Karpas-422 (cell line): ENCODE results near the gene KLHL3. TPM values are rescaled to one million over a fixed set of nuclear protein-coding genes. Genes with fewer than 3 reads are reported as not detected.

Experiments used
- DNase-seq: peaks from one replicate; pipeline ENCODE4 v3.0.0-alpha.2; 2015
- H2AFZ ChIP-seq: fragments of 200-600 bp; sonication (generic); 2 replicates; pipeline ENCODE4 v1.6.1; 2014; ENCODE audit warnings: antibody characterized with exemption, low read length, mixed read lengths
- H3K27ac ChIP-seq: fragments of 200-600 bp; sonication (generic); 2 replicates; pipeline ENCODE4 v1.5.1; 2014; ENCODE audit warnings: mild to moderate bottlenecking, low read length, moderate library complexity
- H3K27me3 ChIP-seq: fragments of 200-600 bp; sonication (generic); 2 replicates; pipeline ENCODE4 v1.6.1; 2014; ENCODE audit warnings: low read length, mixed read lengths
- H3K36me3 ChIP-seq: fragments of 200-600 bp; sonication (generic); 2 replicates; pipeline ENCODE4 v1.6.1; 2014; ENCODE audit warnings: low read length, mixed read lengths; ENCODE audit not compliant: insufficient read depth
- H3K4me1 ChIP-seq: fragments of 200-600 bp; sonication (generic); 2 replicates; pipeline ENCODE4 v1.6.1; 2014; ENCODE audit warnings: mild to moderate bottlenecking, low read length, mixed read lengths
- H3K4me2 ChIP-seq: fragments of 200-600 bp; sonication (generic); 2 replicates; pipeline ENCODE4 v1.6.1; 2014; ENCODE audit warnings: low read length, low read depth, mild to moderate bottlenecking; ENCODE audit not compliant: poor library complexity, severe bottlenecking
- H3K4me3 ChIP-seq: fragments of 200-600 bp; sonication (generic); 2 replicates; pipeline ENCODE4 v1.5.1; 2014; ENCODE audit warnings: mild to moderate bottlenecking, antibody characterized with exemption, low read length, mixed read lengths
- H3K79me2 ChIP-seq: fragments of 200-600 bp; sonication (generic); 2 replicates; pipeline ENCODE4 v1.6.1; 2014; ENCODE audit warnings: mild to moderate bottlenecking, low read length, mixed read lengths
- H3K9ac ChIP-seq: fragments of 200-600 bp; sonication (generic); 2 replicates; pipeline ENCODE4 v1.6.0; 2014; ENCODE audit warnings: low read length
- H3K9me2 ChIP-seq: fragments of 200-600 bp; sonication (generic), shearing (Covaris generic); replicated peaks from 2 replicates; pipeline ENCODE4 v1.6.0; 2014; ENCODE audit warnings: mild to moderate bottlenecking, low read length, moderate library complexity; ENCODE audit not compliant: insufficient read depth
- H3K9me3 ChIP-seq: fragments of 300-700, 200-600 bp; sonication (generic); 2 replicates; pipeline ENCODE4 v1.6.1; 2014; ENCODE audit warnings: low read length, mixed read lengths
- H4K20me1 ChIP-seq: fragments of 200-600 bp; sonication (generic); 2 replicates; pipeline ENCODE4 v1.6.1; 2014; ENCODE audit warnings: mild to moderate bottlenecking, antibody characterized with exemption, low read length, low read depth; ENCODE audit not compliant: insufficient read depth
- total RNA-seq: library from RNA; depleted of rRNA; stranded (reverse); fragments of >200 nt; shearing (Covaris generic); gene quantifications from 2 replicates; pipeline ENCODE4 v1.2.3, GENCODE V29; 2014; ENCODE audit warnings: low replicate concordance

The KLHL3 gene
- total RNA-seq, 1 experiment from 2014 or later = 0.67 TPM

DNA sequence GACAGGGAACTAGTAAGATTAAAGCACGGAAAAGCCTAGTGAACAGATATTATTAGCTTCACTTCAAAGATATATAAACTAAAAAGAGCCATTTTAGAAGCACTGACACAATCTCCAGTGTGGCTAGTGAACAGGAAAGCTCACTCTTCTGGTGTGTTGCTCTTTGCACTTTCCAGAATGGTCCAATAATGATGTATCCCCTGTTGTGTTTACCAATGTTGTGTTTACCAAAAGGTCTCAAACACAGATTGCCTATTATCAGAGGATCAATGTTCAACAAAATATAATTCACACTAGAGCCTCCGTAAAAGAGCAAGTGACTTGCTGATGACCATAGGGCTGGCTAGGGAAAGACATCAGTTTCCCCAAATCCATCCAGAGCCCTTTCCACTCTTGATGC, 11.6 kb downstream of the KLHL3 start:
- Histone ChIP-seq H3K4me1 (no peaks in the 10 kb centered on the region), H3K9ac (no peak overlapping the region), H4K20me1 (no peaks in the 10 kb centered on the region), H3K4me2 (no peak overlapping the region), H3K4me3 (no peak overlapping the region), H2AFZ (no peak overlapping the region), H3K27me3 (no peaks in the 10 kb centered on the region), H3K36me3 (no peaks in the 10 kb centered on the region), H3K27ac (no peak overlapping the region), H3K9me3 (no peaks in the 10 kb centered on the region), H3K9me2 (no peaks in the 10 kb centered on the region), H3K79me2 (no peaks in the 10 kb centered on the region)
- no peak for DNase-seq

GRCh38 chr5:137718611-137719010, 17.3 kb downstream of the KLHL3 start:
- Histone ChIP-seq H3K27ac (no peak overlapping the region), H3K4me3 (no peak overlapping the region), H3K9me2 (no peaks in the 10 kb centered on the region), H3K27me3 (no peaks in the 10 kb centered on the region), H3K9me3 (no peaks in the 10 kb centered on the region), H3K79me2 (no peaks in the 10 kb centered on the region), H3K36me3 (no peaks in the 10 kb centered on the region), H3K9ac (no peak overlapping the region), H3K4me1 (no peaks in the 10 kb centered on the region), H2AFZ (no peak overlapping the region), H4K20me1 (no peaks in the 10 kb centered on the region), H3K4me2 (no peak overlapping the region)
- DNase-seq = no peak

DNA sequence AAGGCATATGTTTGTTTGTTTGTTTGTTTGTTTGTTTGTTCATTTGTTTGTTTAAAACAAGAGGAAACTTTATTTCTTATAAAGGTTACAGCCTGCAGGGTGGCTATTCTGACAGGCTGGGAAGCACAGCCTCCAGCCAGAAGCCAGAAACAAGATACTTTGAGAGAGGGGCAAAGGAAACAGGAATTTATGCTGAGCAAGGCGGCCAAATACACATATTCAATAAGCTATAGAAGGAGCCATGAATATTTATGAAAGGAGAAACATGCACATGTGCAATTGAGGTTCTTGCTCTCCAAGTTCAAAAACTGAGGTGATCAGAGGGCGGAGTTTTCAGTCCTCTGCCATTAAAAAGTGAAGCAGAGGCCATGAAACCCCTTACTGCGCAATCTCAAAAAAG, 19.6 kb downstream of the KLHL3 start:
- H3K27me3 ChIP-seq = no peaks in the 10 kb centered on the region
- no peak overlapping the region for H3K4me2 ChIP-seq
- H3K9me2 ChIP-seq = no peaks in the 10 kb centered on the region
- no peak for DNase-seq
- no peaks in the 10 kb centered on the region for H3K4me1 ChIP-seq
- no peak overlapping the region for H3K4me3 ChIP-seq
- no peak overlapping the region for H2AFZ ChIP-seq
- H3K36me3 ChIP-seq = no peaks in the 10 kb centered on the region
- H3K9ac ChIP-seq = no peak overlapping the region
- H3K79me2 ChIP-seq = no peaks in the 10 kb centered on the region
- H4K20me1 ChIP-seq = no peaks in the 10 kb centered on the region
- H3K27ac ChIP-seq = no peak overlapping the region
- H3K9me3 ChIP-seq = peaks cover 3% of the 10 kb centered on the region; the same call in 1 of the 2 replicates

GRCh38 chr5:137715456-137715855, 20.4 kb downstream of the KLHL3 start:
- Histone ChIP-seq H3K9me2 (no peaks in the 10 kb centered on the region), H3K4me1 (no peaks in the 10 kb centered on the region), H3K9me3 (peaks cover 3% of the 10 kb centered on the region; the same call in 1 of the 2 replicates), H3K4me2 (no peak overlapping the region), H3K4me3 (no peak overlapping the region), H3K9ac (no peak overlapping the region), H3K79me2 (no peaks in the 10 kb centered on the region), H3K27me3 (no peaks in the 10 kb centered on the region), H4K20me1 (no peaks in the 10 kb centered on the region), H2AFZ (no peak overlapping the region), H3K27ac (no peak overlapping the region), H3K36me3 (no peaks in the 10 kb centered on the region)
- no peak for DNase-seq

DNA sequence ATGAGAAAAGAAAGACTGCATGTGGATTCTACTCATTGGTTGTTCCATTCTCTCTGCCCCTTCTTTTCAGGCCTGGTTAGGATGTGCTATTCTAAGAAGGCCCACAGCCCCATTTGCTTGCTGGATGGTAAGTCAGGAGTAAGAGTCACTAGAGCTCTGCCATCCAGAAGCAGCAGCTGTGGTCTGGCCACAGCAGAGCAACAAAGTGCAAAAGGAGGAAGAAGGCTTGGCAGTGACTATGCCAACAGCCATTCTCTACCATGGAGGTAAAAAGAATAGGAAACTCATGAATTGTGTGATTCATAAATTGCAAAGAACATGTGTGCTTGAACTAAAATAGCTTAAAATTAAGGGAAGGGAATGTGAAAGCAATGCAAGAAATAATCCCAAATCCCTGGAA, 20.9 kb downstream of the KLHL3 start:
- Histone ChIP-seq H3K4me2 (no peak overlapping the region), H3K4me1 (no peaks in the 10 kb centered on the region), H3K79me2 (no peaks in the 10 kb centered on the region), H3K36me3 (no peaks in the 10 kb centered on the region), H3K9ac (no peak overlapping the region), H3K4me3 (no peak overlapping the region), H4K20me1 (no peaks in the 10 kb centered on the region), H3K9me3 (peaks cover 3% of the 10 kb centered on the region; the same call in 1 of the 2 replicates), H3K9me2 (no peaks in the 10 kb centered on the region), H3K27ac (no peak overlapping the region), H3K27me3 (no peaks in the 10 kb centered on the region), H2AFZ (no peak overlapping the region)
- DNase-seq = no peak

- Histone ChIP-seq H3K79me2 (no peaks in the 10 kb centered on the region), H3K4me1 (no peaks in the 10 kb centered on the region), H3K27me3 (no peaks in the 10 kb centered on the region), H3K4me3 (no peak overlapping the region), H3K9me2 (no peaks in the 10 kb centered on the region), H3K36me3 (no peaks in the 10 kb centered on the region), H4K20me1 (no peaks in the 10 kb centered on the region), H3K27ac (no peak overlapping the region), H3K9ac (no peak overlapping the region), H2AFZ (no peak overlapping the region), H3K4me2 (no peak overlapping the region), H3K9me3 (peaks cover 3% of the 10 kb centered on the region; the same call in 1 of the 2 replicates)
- no peak for DNase-seq
Measured at GRCh38 chr5:137714494-137714893, 21.4 kb downstream of the KLHL3 start.

DNA sequence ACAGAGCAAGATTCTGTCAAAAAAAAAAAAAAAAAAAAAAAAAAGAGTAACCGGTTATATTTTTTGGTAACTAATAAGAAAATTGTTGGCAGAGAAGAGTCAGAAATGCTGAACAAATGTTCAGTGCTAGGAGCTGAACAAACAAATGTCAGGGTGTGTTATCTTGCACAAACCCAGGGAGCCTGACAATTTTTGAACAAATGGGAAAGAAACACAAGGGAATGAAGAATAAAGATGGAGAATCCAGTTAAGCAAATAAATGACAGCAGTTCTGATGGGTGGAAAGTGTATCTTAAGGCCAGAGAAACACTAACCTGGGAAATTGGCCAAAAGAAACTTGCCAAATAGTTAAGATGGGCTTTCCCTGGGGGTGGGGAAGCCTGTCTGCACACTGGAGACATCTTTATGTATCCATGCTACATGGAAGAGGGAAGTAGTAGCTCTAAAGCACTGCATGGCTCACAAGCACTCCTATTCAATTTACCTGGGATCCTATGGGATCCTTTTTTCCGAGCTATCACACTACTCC, 23.7 kb downstream of the KLHL3 start:
- H3K9me3 ChIP-seq = peaks cover 3% of the 10 kb centered on the region; the same call in 1 of the 2 replicates
- no peak overlapping the region for H3K27ac ChIP-seq
- peak; percentile 9 for DNase-seq
- no peaks in the 10 kb centered on the region for H3K36me3 ChIP-seq
- H3K4me1 ChIP-seq = no peaks in the 10 kb centered on the region
- H3K4me2 ChIP-seq = no peak overlapping the region
- H3K4me3 ChIP-seq = no peak overlapping the region
- no peak overlapping the region for H2AFZ ChIP-seq
- H4K20me1 ChIP-seq = no peaks in the 10 kb centered on the region
- H3K9me2 ChIP-seq = no peaks in the 10 kb centered on the region
- H3K9ac ChIP-seq = no peak overlapping the region
- no peaks in the 10 kb centered on the region for H3K79me2 ChIP-seq
- no peaks in the 10 kb centered on the region for H3K27me3 ChIP-seq

DNA sequence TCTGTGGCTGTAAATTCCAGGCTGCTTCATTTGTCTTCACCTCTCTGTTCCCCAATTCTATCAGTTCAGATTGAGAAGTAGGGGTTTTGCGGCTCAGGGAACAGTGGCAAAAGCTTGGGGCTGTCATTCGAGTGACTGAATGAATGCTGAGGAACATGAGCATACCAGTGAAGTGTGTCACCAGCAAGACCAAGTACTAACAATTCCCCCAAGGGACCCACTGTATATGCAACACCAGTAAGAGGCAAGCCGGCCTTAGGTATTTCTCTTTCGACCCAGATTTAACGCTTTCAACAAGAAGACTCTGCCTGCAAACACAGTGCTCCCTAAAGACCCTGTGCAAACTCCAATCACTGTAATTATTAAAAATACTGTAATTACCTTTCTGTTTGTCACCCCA, 25.8 kb downstream of the KLHL3 start:
- Histone ChIP-seq H3K9me2 (no peaks in the 10 kb centered on the region), H3K4me1 (no peaks in the 10 kb centered on the region), H3K27ac (no peak overlapping the region), H4K20me1 (no peaks in the 10 kb centered on the region), H3K4me2 (no peak overlapping the region), H3K9me3 (peaks cover 3% of the 10 kb centered on the region; the same call in 1 of the 2 replicates), H3K4me3 (no peak overlapping the region), H2AFZ (no peak overlapping the region), H3K9ac (no peak overlapping the region), H3K27me3 (no peaks in the 10 kb centered on the region), H3K79me2 (no peaks in the 10 kb centered on the region), H3K36me3 (no peaks in the 10 kb centered on the region)
- DNase-seq = no peak
